ENCODE results near the gene ADAMTS8.

DNA sequence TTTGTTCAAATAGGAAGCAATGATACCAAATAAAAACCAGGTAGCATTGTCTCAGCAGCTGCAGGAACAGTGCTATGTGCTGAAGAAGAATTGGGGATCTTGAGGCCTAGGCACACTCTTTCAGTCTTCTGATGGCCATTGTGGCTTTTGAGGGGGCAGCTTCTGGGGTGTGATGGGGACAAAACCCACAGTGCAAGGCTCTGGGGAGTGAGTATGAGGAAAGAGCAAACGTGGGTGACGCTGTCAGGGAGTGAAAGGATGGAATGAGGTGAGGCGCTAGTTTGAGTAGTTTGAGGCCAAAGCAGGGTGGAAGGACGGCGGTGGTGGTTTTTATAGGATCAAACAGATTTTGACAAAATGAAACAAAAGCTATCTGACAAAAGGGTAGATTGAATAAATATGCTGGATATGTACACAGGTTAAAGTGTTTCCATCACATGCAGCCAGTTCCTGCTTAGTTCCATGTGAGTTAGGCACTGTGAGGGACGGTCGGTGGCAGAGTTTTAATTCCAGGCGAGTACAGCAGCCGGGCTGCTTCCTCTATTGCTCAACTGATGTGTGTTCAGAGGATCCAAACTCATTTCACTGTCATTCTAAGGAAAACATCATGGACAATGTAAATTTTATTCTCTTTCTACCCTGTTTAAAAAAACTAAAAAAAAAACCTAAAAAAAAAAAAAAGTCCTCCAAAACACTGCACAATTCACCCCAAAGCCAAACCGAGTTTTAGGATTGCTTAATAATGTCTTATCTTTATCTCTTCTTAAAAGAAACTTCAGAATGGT is 38.9 kb upstream of the ADAMTS8 start:
- TF ChIP-seq REST (IDR thresholded peaks at IDR 0.05; ENCODE audit: low read depth): no peak
- TF ChIP-seq YY1 (IDR thresholded peaks at IDR 0.05; ENCODE audit: low read depth): no peak
- no peak for TF ChIP-seq CREB1 (IDR thresholded peaks at IDR 0.05; ENCODE audit: low read depth)
- TF ChIP-seq MAX (IDR thresholded peaks at IDR 0.05): no peak
- TF ChIP-seq RAD21 (IDR thresholded peaks at IDR 0.05; ENCODE audit: low read depth): no peak
- no peak for TF ChIP-seq TAF1 (IDR thresholded peaks at IDR 0.05; ENCODE audit: low read depth)
- no peak for TF ChIP-seq EP300 (IDR thresholded peaks at IDR 0.05; ENCODE audit: borderline replicate concordance)
- no peak for TF ChIP-seq TCF12 (IDR thresholded peaks at IDR 0.05; ENCODE audit: low read depth)
- no peak for TF ChIP-seq NFIC (IDR thresholded peaks at IDR 0.05)
- no peak for TF ChIP-seq CEBPB (IDR thresholded peaks at IDR 0.05)
- no peak for TF ChIP-seq ZBTB7A (IDR thresholded peaks at IDR 0.05; ENCODE audit: low read depth)
- no peak for TF ChIP-seq USF1 (IDR thresholded peaks at IDR 0.05)
- no peak for TF ChIP-seq FOXM1 (IDR thresholded peaks at IDR 0.05; ENCODE audit: borderline replicate concordance, low read depth)
- TF ChIP-seq EGR1 (IDR thresholded peaks at IDR 0.05): no peak

All from Ishikawa (cell line).